SKM-1 (cell line): ENCODE data around the gene SLAMF1.
"Not testable (repeated sequence)": the region's sequence is repeated elsewhere in the genome, so short reads cannot be mapped to it uniquely, and the experiment has no call there.

Experiments
- DNase-seq: peaks from one replicate; lab custom pipeline; 2025; ENCODE audit not compliant: unreplicated experiment; lab: John Stamatoyannopoulos, UW

SLAMF1 gene

GRCh38 chr1:160640359-160641123 lies 6.3 kb downstream of the SLAMF1 start:
- no peak for DNase-seq

GRCh38 chr1:160639652-160640051 lies 7.2 kb downstream of the SLAMF1 start:
- no peak for DNase-seq

GRCh38 chr1:160638926-160639325 lies 7.9 kb downstream of the SLAMF1 start:
- DNase-seq = no peak

GRCh38 chr1:160638540-160638857 lies 8.3 kb downstream of the SLAMF1 start:
- no peak for DNase-seq

- DNase-seq = no peak
Measured at GRCh38 chr1:160637821-160638539, 8.9 kb downstream of the SLAMF1 start.

- no peak for DNase-seq
Measured at GRCh38 chr1:160637065-160637464, 9.8 kb downstream of the SLAMF1 start.

GRCh38 chr1:160636547-160636946 lies 10.3 kb downstream of the SLAMF1 start:
- no peak for DNase-seq

GRCh38 chr1:160636076-160636475 lies 10.8 kb downstream of the SLAMF1 start:
- no peak for DNase-seq

GRCh38 chr1:160634543-160635491 lies 12.0 kb downstream of the SLAMF1 start:
- DNase-seq = no peak

GRCh38 chr1:160633330-160633903 lies 13.4 kb downstream of the SLAMF1 start:
- DNase-seq = no peak

GRCh38 chr1:160631983-160632625 lies 14.7 kb downstream of the SLAMF1 start:
- no peak for DNase-seq

- no peak for DNase-seq
Measured at GRCh38 chr1:160630523-160631451, 16.1 kb downstream of the SLAMF1 start.

- no peak for DNase-seq
Measured at GRCh38 chr1:160629286-160630210, 17.3 kb downstream of the SLAMF1 start.

- no peak for DNase-seq
Measured at GRCh38 chr1:160628799-160629263, 18.0 kb downstream of the SLAMF1 start.

GRCh38 chr1:160627677-160628289 lies 19.1 kb downstream of the SLAMF1 start:
- not testable (repeated sequence) for DNase-seq

- DNase-seq = no peak
Measured at GRCh38 chr1:160626509-160627342, 20.1 kb downstream of the SLAMF1 start.
